ENCODE results near the gene OR5T1.

Gene OR5T1

DNA sequence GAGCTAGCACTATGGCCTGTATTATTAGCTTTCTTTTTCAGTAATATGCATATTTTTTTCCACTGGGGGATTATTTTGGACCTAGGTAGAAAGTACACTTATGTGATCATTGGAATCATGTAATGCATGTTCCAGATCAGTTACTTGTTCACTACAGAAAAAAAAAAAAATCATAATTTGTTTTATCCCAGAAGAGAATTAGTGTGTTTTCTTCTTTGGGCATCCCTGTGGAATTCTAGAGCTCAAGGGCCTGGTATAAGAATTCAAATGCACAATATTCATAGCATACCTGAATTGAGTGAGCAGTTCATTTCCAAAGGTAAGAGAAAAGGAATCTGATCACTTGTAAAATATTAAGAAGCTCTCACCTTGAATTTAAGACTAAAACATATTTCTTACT is at the start of gene OR5T1:
Gene OR5T1 (plus strand): TSS at position 301 of the 400 bp plus-strand sequence. CDS start 1,485 bp downstream, outside the sequence.
- H3K4me3 ChIP-seq (ENCODE audit: low read depth, low read length): no peak within 1 kb of the TSS
- DNase-seq (ENCODE audit: low read depth): no peak
- TF ChIP-seq, protein P1, sequence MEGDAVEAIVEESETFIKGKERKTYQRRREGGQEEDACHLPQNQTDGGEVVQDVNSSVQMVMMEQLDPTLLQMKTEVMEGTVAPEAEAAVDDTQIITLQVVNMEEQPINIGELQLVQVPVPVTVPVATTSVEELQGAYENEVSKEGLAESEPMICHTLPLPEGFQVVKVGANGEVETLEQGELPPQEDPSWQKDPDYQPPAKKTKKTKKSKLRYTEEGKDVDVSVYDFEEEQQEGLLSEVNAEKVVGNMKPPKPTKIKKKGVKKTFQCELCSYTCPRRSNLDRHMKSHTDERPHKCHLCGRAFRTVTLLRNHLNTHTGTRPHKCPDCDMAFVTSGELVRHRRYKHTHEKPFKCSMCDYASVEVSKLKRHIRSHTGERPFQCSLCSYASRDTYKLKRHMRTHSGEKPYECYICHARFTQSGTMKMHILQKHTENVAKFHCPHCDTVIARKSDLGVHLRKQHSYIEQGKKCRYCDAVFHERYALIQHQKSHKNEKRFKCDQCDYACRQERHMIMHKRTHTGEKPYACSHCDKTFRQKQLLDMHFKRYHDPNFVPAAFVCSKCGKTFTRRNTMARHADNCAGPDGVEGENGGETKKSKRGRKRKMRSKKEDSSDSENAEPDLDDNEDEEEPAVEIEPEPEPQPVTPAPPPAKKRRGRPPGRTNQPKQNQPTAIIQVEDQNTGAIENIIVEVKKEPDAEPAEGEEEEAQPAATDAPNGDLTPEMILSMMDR (IDR thresholded peaks at IDR 0.05; ENCODE audit: low read depth, low read length, missing control alignments): no peak

DNA sequence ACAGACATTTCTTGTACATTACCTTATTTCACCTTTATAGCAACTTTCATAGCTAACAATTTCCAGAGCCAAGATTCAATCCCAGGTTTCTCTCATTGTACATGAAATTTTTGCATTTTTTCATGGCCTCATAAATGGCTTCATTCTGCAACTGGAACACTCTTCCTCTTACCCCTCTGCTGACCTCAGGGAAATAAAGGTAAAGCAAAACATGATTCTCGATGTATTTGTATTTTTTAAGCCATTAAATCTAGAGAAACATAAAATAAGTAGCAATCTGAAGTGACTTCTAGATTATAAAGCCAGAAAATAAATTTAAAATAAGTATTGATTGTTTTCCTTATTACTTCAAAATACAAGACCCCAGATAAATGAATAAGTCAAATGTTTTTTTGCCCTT is 39.8 kb upstream of the OR5T1 start, which contains the start of gene OR5T2:
Gene OR5T2 (minus strand): TSS at position 101 of the 400 bp plus-strand sequence. CDS start 1,193 bp downstream, outside the sequence.
- DNase-seq (ENCODE audit: low read depth): no peak
- TF ChIP-seq, protein P1 (IDR thresholded peaks at IDR 0.05; ENCODE audit: low read depth, low read length, missing control alignments): no peak
- H3K4me3 ChIP-seq (ENCODE audit: low read depth, low read length): no peak within 1 kb of the TSS

DNA sequence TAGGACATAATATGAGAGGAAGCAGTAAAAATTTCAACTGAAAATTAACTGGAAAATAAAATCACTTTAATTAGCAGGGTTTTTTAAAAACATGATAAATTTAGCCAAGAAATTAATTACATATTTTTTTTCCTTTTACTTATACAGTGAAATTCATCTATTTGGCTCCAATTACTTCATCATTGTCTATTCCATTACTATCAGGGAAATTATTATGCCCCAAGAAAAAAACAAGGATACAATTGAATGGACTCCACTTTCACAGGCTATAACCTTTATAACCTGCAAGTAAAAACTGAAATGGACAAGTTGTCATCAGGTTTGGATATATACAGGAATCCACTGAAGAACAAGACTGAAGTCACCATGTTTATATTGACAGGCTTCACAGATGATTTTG is 22.0 kb upstream of the OR5T1 start, which contains the start of gene OR5T3:
Gene OR5T3 (plus strand): TSS at position 301 of the 400 bp plus-strand sequence. CDS start 0 bp downstream, at position 301.
- TF ChIP-seq, protein P1 (IDR thresholded peaks at IDR 0.05; ENCODE audit: low read depth, low read length, missing control alignments): no peak
- DNase-seq (ENCODE audit: low read depth): no peak
- no peak within 1 kb of the TSS for H3K4me3 ChIP-seq (ENCODE audit: low read depth, low read length)

DNA sequence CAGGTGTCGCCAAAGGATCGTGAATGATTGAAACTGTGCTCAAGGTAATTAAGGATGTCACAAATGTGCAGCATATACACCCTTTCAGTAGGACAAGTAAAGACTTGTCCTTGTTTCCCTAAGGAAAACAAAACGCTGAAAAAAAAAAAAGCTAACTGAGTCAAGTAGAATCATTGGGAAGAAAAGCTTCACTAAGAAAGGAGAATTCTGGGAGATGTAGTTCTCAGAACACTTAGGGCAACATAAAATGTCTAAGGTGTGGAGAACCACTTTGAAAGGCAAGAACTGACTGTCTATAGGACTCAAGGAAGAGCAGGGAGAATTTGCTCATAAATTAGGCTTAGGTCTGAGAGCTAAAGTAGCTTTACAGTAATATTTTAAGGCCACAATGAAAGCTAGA is 2.9 kb upstream of the OR5T1 start:
- TF ChIP-seq, protein P1 (IDR thresholded peaks at IDR 0.05; ENCODE audit: low read depth, low read length, missing control alignments): no peak
- DNase-seq (ENCODE audit: low read depth): no peak
- H3K4me3 ChIP-seq (ENCODE audit: low read depth, low read length): no peak overlapping the region

DNA sequence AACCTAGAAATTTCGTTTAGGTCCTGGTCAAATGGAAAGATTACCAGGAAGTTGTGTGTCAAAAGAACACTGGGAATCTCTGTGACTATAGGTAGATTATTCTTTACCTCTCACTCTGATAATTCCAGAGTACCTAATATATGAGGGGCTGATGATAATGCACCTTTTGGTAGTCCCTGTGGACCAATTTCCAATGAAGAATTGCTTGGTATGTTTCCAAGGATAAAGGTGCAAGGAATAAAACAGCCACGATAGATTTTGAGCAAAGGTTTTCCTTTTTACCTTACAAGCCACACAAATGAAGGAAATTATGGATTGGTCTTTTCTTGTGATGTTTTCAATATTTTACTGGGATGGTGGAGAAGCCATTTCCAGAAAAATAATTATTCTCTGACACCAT is 18.2 kb downstream of the OR5T1 start, which contains the start of gene OR8H1:
Gene OR8H1 (minus strand): TSS at position 101 of the 400 bp plus-strand sequence. CDS start 1,192 bp downstream, outside the sequence.
- TF ChIP-seq, protein P1 (IDR thresholded peaks at IDR 0.05; ENCODE audit: low read depth, low read length, missing control alignments): no peak
- no peak for DNase-seq (ENCODE audit: low read depth)
- H3K4me3 ChIP-seq (ENCODE audit: low read depth, low read length): no peak within 1 kb of the TSS

DNA sequence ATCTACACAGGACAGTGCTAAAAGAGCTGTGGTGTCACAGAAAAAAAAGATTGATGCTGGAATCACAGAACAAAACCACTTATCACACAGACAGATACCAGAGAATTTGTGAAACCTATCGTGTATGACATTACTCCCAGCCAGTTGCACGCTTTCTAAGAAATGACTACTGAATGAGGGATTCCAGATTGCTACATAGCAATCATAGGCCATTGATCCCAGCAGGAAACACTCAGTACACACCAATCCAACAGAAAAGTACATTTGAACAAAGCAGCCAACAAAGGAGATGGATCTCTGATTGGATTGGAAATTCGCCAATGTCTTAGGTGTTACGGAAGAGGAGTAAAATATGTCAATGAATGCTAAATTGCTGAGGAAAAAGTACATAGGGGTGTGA is 22.9 kb downstream of the OR5T1 start:
- TF ChIP-seq, protein P1 (IDR thresholded peaks at IDR 0.05; ENCODE audit: low read depth, low read length, missing control alignments): no peak

DNA sequence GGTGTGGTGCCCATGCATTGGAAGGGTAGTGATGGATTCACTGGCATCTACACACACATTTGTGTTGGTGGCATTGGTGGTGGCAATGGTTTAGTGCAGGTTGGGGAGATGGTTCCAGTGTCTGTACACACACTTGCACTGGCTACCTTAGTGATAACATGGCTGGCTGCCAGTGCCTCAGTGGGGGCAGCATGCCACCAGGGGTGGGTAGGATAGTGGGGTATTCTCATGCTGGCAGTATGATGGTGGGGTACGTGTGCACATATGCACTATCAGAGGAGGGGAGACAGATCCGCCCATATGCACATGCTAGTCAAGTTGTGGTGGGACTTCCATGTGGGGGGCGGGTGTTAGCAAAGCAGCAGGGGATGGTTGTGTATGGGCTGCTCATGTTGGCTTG is 33.9 kb downstream of the OR5T1 start:
- TF ChIP-seq, protein P1 (IDR thresholded peaks at IDR 0.05; ENCODE audit: low read depth, low read length, missing control alignments): no peak
- H3K4me3 ChIP-seq (ENCODE audit: low read depth, low read length): no peak overlapping the region
- no peak for DNase-seq (ENCODE audit: low read depth)

More for the DNA sequence above, 22.9 kb downstream of the OR5T1 start:
- no peak overlapping the region for H3K4me3 ChIP-seq (ENCODE audit: low read depth, low read length)
- no peak for DNase-seq (ENCODE audit: low read depth)

Measured in GM12864 (cell line).